DND-41 (cell line): ENCODE measurements around the gene MYCBP2.

ENCODE experiments used
- EZH2 ChIP-seq: IDR thresholded peaks from 3 replicates; pipeline ENCODE4 v1.6.1; 2012; ENCODE audit warnings: borderline replicate concordance, low read depth, mild to moderate bottlenecking, moderate library complexity, low read length, inconsistent platforms; ENCODE audit not compliant: severe bottlenecking
- TF ChIP-seq, protein P1 (sequence below): IDR thresholded peaks from 2 replicates; pipeline ENCODE4 v1.5.1; 2012; ENCODE audit warnings: borderline replicate concordance, low read length, moderate library complexity, mild to moderate bottlenecking; ENCODE audit not compliant: poor library complexity, severe bottlenecking; ENCODE audit errors: extremely low read depth

DNA sequence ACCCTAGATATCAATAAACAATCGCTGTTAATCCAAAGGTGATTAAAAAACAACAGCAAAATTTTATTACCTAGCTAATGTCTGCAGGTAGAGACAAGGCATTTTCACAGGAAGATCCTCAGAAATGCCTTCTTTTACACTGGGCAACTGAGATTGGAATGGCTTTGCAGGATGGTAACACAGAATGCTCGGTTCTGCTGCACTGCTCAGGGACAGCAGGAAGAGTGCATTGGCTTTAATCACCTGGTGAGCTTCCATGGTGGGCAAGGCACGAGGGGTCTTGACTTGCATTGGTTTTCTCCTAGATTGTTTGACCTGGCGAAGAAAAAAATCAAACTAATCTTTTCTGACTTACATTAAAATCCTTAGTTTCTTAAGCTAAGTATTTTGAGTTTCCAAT, 231.6 kb downstream of the MYCBP2 start:
- TF ChIP-seq, protein P1, sequence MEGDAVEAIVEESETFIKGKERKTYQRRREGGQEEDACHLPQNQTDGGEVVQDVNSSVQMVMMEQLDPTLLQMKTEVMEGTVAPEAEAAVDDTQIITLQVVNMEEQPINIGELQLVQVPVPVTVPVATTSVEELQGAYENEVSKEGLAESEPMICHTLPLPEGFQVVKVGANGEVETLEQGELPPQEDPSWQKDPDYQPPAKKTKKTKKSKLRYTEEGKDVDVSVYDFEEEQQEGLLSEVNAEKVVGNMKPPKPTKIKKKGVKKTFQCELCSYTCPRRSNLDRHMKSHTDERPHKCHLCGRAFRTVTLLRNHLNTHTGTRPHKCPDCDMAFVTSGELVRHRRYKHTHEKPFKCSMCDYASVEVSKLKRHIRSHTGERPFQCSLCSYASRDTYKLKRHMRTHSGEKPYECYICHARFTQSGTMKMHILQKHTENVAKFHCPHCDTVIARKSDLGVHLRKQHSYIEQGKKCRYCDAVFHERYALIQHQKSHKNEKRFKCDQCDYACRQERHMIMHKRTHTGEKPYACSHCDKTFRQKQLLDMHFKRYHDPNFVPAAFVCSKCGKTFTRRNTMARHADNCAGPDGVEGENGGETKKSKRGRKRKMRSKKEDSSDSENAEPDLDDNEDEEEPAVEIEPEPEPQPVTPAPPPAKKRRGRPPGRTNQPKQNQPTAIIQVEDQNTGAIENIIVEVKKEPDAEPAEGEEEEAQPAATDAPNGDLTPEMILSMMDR = no peak
- TF ChIP-seq EZH2 = no peak
